HEK293T (cell line): ENCODE results near the gene GNA14.

Experiments
- CTCF ChIA-PET: fragments of 350-600 bp; formaldehyde crosslinking; extraction: SDS; loops from one replicate; lab custom pipeline; 2021; ENCODE audit warnings: antibody characterized with exemption, inconsistent platforms; lab: Yijun Ruan, JAX
- POLR2A ChIA-PET: fragments of 350-600 bp; formaldehyde crosslinking; extraction: SDS; loops from one replicate; lab custom pipeline; 2020; ENCODE audit warnings: antibody characterized with exemption, inconsistent platforms; lab: Yijun Ruan, JAX
- DNase-seq: peaks from one replicate; pipeline ENCODE4 v3.0.0; 2012; ENCODE audit warnings: mixed read lengths; ENCODE audit errors: extremely low spot score
- ARNT ChIP-seq: fragments of 450-650 bp; IDR thresholded peaks from 2 replicates; pipeline ENCODE4 v1.6.1; 2017; ENCODE audit warnings: mild to moderate bottlenecking
- BHLHE40 ChIP-seq: fragments of 450-650 bp; IDR thresholded peaks from 2 replicates; pipeline ENCODE4 v1.6.1; 2016; ENCODE audit warnings: mild to moderate bottlenecking, moderate library complexity, borderline replicate concordance
- CTBP1 ChIP-seq: fragments of 450-650 bp; IDR thresholded peaks from 2 replicates; pipeline ENCODE4 v1.6.1; 2016; ENCODE audit warnings: borderline replicate concordance
- ELF4 ChIP-seq: fragments of 450-650 bp; IDR thresholded peaks from 2 replicates; pipeline ENCODE4 v1.6.1; 2017; ENCODE audit warnings: antibody characterized with exemption
- FOXA1 ChIP-seq: fragments of 450-650 bp; IDR thresholded peaks from 2 replicates; pipeline ENCODE4 v1.6.1; 2016; ENCODE audit warnings: mild to moderate bottlenecking
- FOXK2 ChIP-seq: fragments of 450-650 bp; IDR thresholded peaks from 2 replicates; pipeline ENCODE4 v1.6.1; 2016; ENCODE audit warnings: mild to moderate bottlenecking
- FOXM1 ChIP-seq: fragments of 450-650 bp; IDR thresholded peaks from 2 replicates; pipeline ENCODE4 v1.6.1; 2017; ENCODE audit warnings: mild to moderate bottlenecking, borderline replicate concordance
- HDGF ChIP-seq: fragments of 450-650 bp; IDR thresholded peaks from 2 replicates; pipeline ENCODE4 v1.6.1; 2017; ENCODE audit warnings: antibody characterized with exemption, borderline replicate concordance
- L3MBTL2 ChIP-seq: fragments of 450-650 bp; conservative IDR thresholded peaks from 2 replicates; pipeline ENCODE4 v1.6.1; 2016; ENCODE audit warnings: mild to moderate bottlenecking
- LEF1 ChIP-seq: fragments of 450-650 bp; IDR thresholded peaks from 2 replicates; pipeline ENCODE4 v1.6.1; 2017; ENCODE audit warnings: mild to moderate bottlenecking, borderline replicate concordance
- NFRKB ChIP-seq: fragments of 450-650 bp; IDR thresholded peaks from 2 replicates; pipeline ENCODE4 v1.6.1; 2016; ENCODE audit warnings: mild to moderate bottlenecking, moderate library complexity
- PKNOX1 ChIP-seq: fragments of 450-650 bp; IDR thresholded peaks from 2 replicates; pipeline ENCODE4 v1.6.1; 2016
- SP1 ChIP-seq: fragments of 450-650 bp; IDR thresholded peaks from 2 replicates; pipeline ENCODE4 v1.6.1; 2017
- SUZ12 ChIP-seq: fragments of 450-650 bp; IDR thresholded peaks from 2 replicates; pipeline ENCODE4 v1.6.1; 2016; ENCODE audit warnings: mild to moderate bottlenecking
- TARDBP ChIP-seq: fragments of 450-650 bp; IDR thresholded peaks from 2 replicates; pipeline ENCODE4 v1.6.1; 2016
- ZNF384 ChIP-seq: fragments of 450-650 bp; IDR thresholded peaks from 2 replicates; pipeline ENCODE4 v1.6.1; 2016

GNA14 gene

GRCh38 chr9:77661566-77662085, 13.5 kb upstream of the GNA14 start:
- DNase-seq, result no peak
- POLR2A ChIA-PET, result no interaction called here
- CTCF ChIA-PET, result no interaction called here
- no peak for TF ChIP-seq LEF1
- TF ChIP-seq FOXM1, result no peak
- TF ChIP-seq ZNF384, result no peak
- no peak for TF ChIP-seq CTBP1
- no peak for TF ChIP-seq FOXA1
- TF ChIP-seq ELF4, result no peak
- TF ChIP-seq PKNOX1, result no peak
- TF ChIP-seq ARNT, result no peak
- TF ChIP-seq SP1, result no peak
- no peak for TF ChIP-seq FOXK2
- TF ChIP-seq HDGF, result no peak
- TF ChIP-seq BHLHE40, result no peak
- no peak for TF ChIP-seq TARDBP
- no peak for TF ChIP-seq SUZ12
- TF ChIP-seq L3MBTL2, result no peak
- no peak for TF ChIP-seq NFRKB

DNA sequence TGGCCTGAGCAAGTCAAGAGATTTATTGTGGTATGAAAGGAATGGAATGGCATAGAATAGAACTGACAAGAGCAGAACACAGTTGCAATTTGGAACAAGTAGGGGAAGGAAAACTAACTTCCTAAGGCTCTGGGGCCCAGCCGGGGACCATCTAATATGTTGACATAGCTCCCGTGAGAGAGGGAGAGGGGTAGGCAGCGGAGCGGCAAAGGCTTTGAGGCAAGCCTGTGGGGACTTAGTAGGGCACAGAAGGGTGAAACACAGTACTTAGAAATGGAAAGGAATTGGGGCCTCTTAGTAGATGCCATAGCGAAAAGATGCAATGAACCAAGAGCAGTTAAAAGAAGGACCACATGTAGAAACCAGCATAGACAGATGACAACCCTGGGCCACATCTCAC, 11.8 kb upstream of the GNA14 start:
- DNase-seq, result no peak
- ChIA-PET CTCF (no interaction called here), POLR2A (no interaction called here)
- TF ChIP-seq FOXM1, result no peak
- TF ChIP-seq L3MBTL2, result no peak
- no peak for TF ChIP-seq NFRKB
- no peak for TF ChIP-seq LEF1
- no peak for TF ChIP-seq ZNF384
- TF ChIP-seq TARDBP, result no peak
- TF ChIP-seq SP1, result no peak
- TF ChIP-seq BHLHE40, result no peak
- no peak for TF ChIP-seq FOXK2
- TF ChIP-seq CTBP1, result no peak
- no peak for TF ChIP-seq PKNOX1
- TF ChIP-seq SUZ12, result no peak
- no peak for TF ChIP-seq HDGF
- no peak for TF ChIP-seq FOXA1
- no peak for TF ChIP-seq ARNT
- no peak for TF ChIP-seq ELF4

DNA sequence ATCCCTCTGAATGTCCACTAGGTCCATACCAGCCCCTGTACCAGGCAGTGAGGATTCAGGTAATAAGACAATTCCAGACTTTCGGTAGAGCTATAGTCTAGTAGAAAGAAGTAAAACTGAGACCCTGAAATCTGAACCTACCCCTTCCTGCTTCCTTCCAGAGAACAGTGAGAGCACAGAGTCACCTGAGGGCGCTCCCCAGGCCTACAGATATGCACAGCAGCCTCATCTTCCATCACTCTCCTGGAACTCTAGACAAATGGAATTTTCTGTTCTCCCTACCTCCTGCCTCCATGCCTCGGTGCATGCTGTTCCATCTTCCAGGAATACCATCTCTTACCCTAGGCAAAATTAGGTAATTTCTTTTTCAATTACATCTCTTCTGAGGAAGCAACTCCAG, 3.1 kb upstream of the GNA14 start:
- POLR2A ChIA-PET, result no interaction called here
- no peak for TF ChIP-seq FOXM1
- TF ChIP-seq LEF1, result no peak
- no peak for TF ChIP-seq ELF4
- no peak for TF ChIP-seq L3MBTL2
- TF ChIP-seq HDGF, result no peak
- DNase-seq, result no peak
- CTCF ChIA-PET, result no interaction called here

GRCh38 chr9:77649109-77649812, 1.1 kb upstream of the GNA14 start:
- TF ChIP-seq NFRKB (no peak), ZNF384 (no peak), BHLHE40 (no peak), LEF1 (no peak), CTBP1 (no peak), FOXK2 (no peak), SUZ12 (no peak), ARNT (no peak), HDGF (no peak), FOXM1 (no peak), TARDBP (no peak), FOXA1 (no peak), SP1 (no peak)
- ChIA-PET CTCF (no interaction called here), POLR2A (no interaction called here)
- no peak for DNase-seq

DNA sequence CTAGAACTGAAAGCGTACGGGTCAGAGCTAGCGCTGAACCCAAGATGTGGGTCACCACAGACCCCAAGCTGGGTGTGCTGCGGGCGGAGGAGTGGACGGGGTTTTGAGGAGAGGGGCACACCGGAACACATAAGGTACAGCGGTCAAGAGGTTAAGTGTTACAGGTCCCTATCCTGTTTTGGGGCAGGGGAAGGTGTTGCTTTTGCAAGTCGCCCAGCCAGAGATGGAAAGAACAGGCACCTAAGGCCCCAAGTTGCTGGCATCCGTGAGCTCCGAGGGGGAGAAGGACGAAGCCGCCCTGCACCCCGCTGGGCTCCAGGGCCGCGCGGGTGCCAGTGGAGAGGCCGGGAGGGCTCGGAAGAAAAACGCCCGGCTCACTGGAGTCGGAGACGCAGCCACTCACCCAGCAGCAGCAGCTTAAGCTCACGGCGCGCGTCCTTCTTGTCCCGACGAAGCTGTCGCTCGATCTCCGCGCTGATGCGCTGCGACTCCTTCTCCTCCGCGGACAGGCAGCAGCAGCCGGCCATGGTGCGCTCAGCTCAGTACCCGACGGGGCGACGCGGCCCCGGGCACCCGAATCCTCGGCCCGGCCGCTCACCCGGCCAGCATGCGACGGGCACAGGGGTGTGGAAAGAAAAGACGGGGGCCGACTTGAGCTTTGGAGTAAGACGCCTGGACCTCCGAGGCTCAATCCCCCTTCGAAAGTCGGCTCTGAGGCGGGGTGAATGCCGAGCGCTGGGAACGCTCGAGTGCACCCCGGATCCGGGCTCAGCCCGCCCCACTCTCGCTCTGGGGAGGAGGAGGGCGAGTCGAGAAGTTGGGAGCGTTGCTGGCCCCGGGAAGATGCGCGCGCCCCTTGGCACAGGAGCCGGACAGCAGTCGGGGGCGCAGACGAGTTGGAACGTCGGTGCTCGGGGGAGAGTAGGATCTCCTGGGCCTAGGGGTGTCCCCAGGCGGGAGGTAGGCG, 572 bp downstream of the GNA14 start:
- no peak for DNase-seq
- no peak for TF ChIP-seq SUZ12
- TF ChIP-seq TARDBP, result no peak
- no peak for TF ChIP-seq LEF1
- no peak for TF ChIP-seq L3MBTL2
- TF ChIP-seq ARNT, result no peak
- TF ChIP-seq FOXA1, result no peak
- TF ChIP-seq FOXK2, result no peak
- TF ChIP-seq HDGF, result no peak
- TF ChIP-seq BHLHE40, result no peak
- TF ChIP-seq SP1, result no peak
- TF ChIP-seq FOXM1, result no peak
- no peak for TF ChIP-seq NFRKB
- no peak for TF ChIP-seq ZNF384
- TF ChIP-seq ELF4, result no peak
- TF ChIP-seq PKNOX1, result no peak
- CTCF ChIA-PET, result no interaction called here
- POLR2A ChIA-PET, result no interaction called here
